ENCODE results near the gene CNKSR2. TPM values are rescaled to one million over a fixed set of nuclear protein-coding genes. Genes with fewer than 3 reads are reported as not detected.

Gene CNKSR2
- total RNA-seq, 1 donor from 2014 or later: 0.96 TPM

- peak; percentile 66 for DNase-seq (ENCODE audit: low read depth)
These were observed 292.5 kb downstream of the CNKSR2 start for GRCh38 chrX:21666679-21667078.

GRCh38 chrX:21674430-21675186 is 300.4 kb downstream of the CNKSR2 start:
- DNase-seq (ENCODE audit: low read depth): no peak

- DNase-seq (ENCODE audit: low read depth): no peak
These were observed 301.7 kb downstream of the CNKSR2 start for GRCh38 chrX:21675931-21676330.

GRCh38 chrX:21678048-21678612 is 303.9 kb downstream of the CNKSR2 start:
- DNase-seq (ENCODE audit: low read depth): no peak

- peak; percentile 14 for DNase-seq (ENCODE audit: low read depth)
These were observed 309.7 kb downstream of the CNKSR2 start for GRCh38 chrX:21683941-21684340.

- no peak for DNase-seq (ENCODE audit: low read depth)
These were observed 317.3 kb downstream of the CNKSR2 start for GRCh38 chrX:21691512-21692018.

- no peak for DNase-seq (ENCODE audit: low read depth)
These were observed 324.1 kb downstream of the CNKSR2 start for GRCh38 chrX:21698272-21698671.

- no peak for DNase-seq (ENCODE audit: low read depth)
These were observed 324.9 kb downstream of the CNKSR2 start for GRCh38 chrX:21699136-21699535.

GRCh38 chrX:21700275-21700674 is 326.1 kb downstream of the CNKSR2 start:
- DNase-seq (ENCODE audit: low read depth): peak; percentile 23

GRCh38 chrX:21700967-21701366 is 326.7 kb downstream of the CNKSR2 start:
- DNase-seq (ENCODE audit: low read depth): no peak

- DNase-seq (ENCODE audit: low read depth): peak; percentile 8
These were observed 328.5 kb downstream of the CNKSR2 start for GRCh38 chrX:21702725-21703124.
